Heart right ventricle (tissue), 16 donors: Measurements from ENCODE around the gene TPRG1L. TPM values are rescaled to one million over a fixed set of nuclear protein-coding genes. Genes with fewer than 3 reads are reported as not detected.
A peak's percentile ranks its signal among the peaks of the same experiment; 100 is the strongest.

Experiments used
- ATAC-seq, 8 donors: fragments of 200-7000 bp; cut with Tn5 transposase; one replicate each; pipeline ENCODE4 v1.9.1; 2020; ENCODE audit warnings: mild to moderate bottlenecking in 8 of 8, moderate library complexity in 8 of 8, moderate number of reproducible peaks in 1 of 8
- DNase-seq, 2 donors: peaks; one replicate each; pipeline ENCODE4 v3.0.0-alpha.2; 2020
- H3K27ac ChIP-seq, 10 donors: fragments of 200-600 bp; sonication (generic) in 2 of 10; one replicate each; pipeline versions ENCODE4 v1.5.0 to v1.8.0; 2020 to 2022; ENCODE audit warnings: mild to moderate bottlenecking in 3 of 10
- H3K27me3 ChIP-seq, 7 donors: fragments of 200-600 bp; one replicate each; pipeline ENCODE4 v1.8.0; 2021 to 2022; ENCODE audit warnings: mild to moderate bottlenecking in 2 of 7
- H3K36me3 ChIP-seq, 9 donors: fragments of 200-600 bp; sonication (generic) in 1 of 9; one replicate each; pipeline versions ENCODE4 v1.5.0 to v1.8.0; 2020 to 2022; ENCODE audit warnings: mild to moderate bottlenecking in 2 of 9
- H3K4me1 ChIP-seq, 9 donors: fragments of 200-600 bp; sonication (generic) in 1 of 9; one replicate each; pipeline versions ENCODE4 v1.5.0 to v1.8.0; 2020 to 2022; ENCODE audit warnings: mild to moderate bottlenecking in 4 of 9
- H3K4me3 ChIP-seq, 10 donors: fragments of 200-600 bp; sonication (generic) in 2 of 10; one replicate each; pipeline versions ENCODE4 v1.5.0 to v1.8.0; 2020 to 2022; ENCODE audit warnings: mild to moderate bottlenecking in 7 of 10, moderate library complexity in 2 of 10
- H3K9me3 ChIP-seq, 11 donors: fragments of 200-600 bp in 10 of 11; sonication (generic) in 2 of 11; one replicate each; pipeline versions ENCODE4 v1.5.0 to v1.8.0; 2013 to 2022; ENCODE audit warnings: mild to moderate bottlenecking in 2 of 11, control low read depth in 1 of 11, moderate library complexity in 1 of 11
- CTCF ChIP-seq, 9 donors: fragments of 200-600 bp; sonication (generic) in 2 of 9; IDR thresholded peaks; one replicate each; pipeline versions ENCODE4 v1.5.0 to v1.8.0; 2021 to 2022; ENCODE audit warnings: antibody characterized with exemption in 9 of 9, mild to moderate bottlenecking in 5 of 9, moderate library complexity in 1 of 9
- WGBS, 2 donors: extraction: QIAGEN DNeasy Blood & Tissue Kit; methylation state at CpG; one replicate each; pipeline ENCODE4 v1.1.7; 2013; ENCODE audit warnings: inconsistent platforms in 1 of 2; 5-methylcytosine and 5-hydroxymethylcytosine counted together
- intact Hi-C, 10 donors: fragments of 100-400 bp; cut with DNase I; formaldehyde crosslinking; loops; one replicate each; pipeline versions ENCODE4 v1.11.1 to v1.14.2; 2022
- polyA plus RNA-seq, 2 donors: library from polyadenylated mRNA; stranded (reverse); fragments of 200-250 nt; gene quantifications; one replicate each; pipeline ENCODE4 v1.2.3, GENCODE V29; 2013
- total RNA-seq, 10 donors: library from RNA; stranded (reverse); fragmentation: NEBNext Ultra II Directional in 3 of 10; extraction: Animal tissue kit (Norgen Biotek cat#: 25700) in 3 of 10; gene quantifications; one replicate each; pipeline versions ENCODE4 v1.2.1 to v1.2.4, GENCODE V29; 2021 to 2023
- donor health status: Arrhythmogenic right ventricular cardiomyopathy.
- donor health status: ischemic (EF 13 %, LVEDD 7.1; RV severe dilation, severe dysfunction).
- donor health status: healthy with polysubstance abuse.
- donor health status: DM: no; HTN: yes; CAD: no.
- donor health status: DM: no; HTN: no; CAD: no.
- donor health status: ischemic (EF 25% LVEDD 6.9; RV normal size, moderate dysfunction).
- donor health status: ischemic (EF 25% LVEDD 5.7; RV mildly dilated, moderate dysfunction).
- donor health status: healthy.
- donor health status: DM: yes; HTN: yes; CAD: no.
- donor health status: Ischemic cardiomyopathy.
- donor health status: ischemic (EF 35%, LVEDD 5.7; RV mildly dilated, moderate dysfunction).
- donor health status: nonischemic (EF 11% LVEDD 7.7; RV severe dilation, severe dysfunction).
- donor health status: DM: yes; HTN: yes; CAD: no.
- donor health status: PGD.
- donor health status: ischemic (EF 29% LVEDD 5.4; RV normal size, mild dysfunction).
- donor health status: nonischemic (EF 23%, LVEDD 6.1; RV moderate dilation, normal function).

TPRG1L gene
- total and polyA plus RNA-seq, 12 donors = 15.1 to 60.7 (median 49.0) TPM

- no peak for ATAC-seq
- Histone ChIP-seq H3K9me3 (no peaks in the 10 kb centered on the region), H3K4me3 (no peak overlapping the region), H3K27ac (no peak overlapping the region), H3K36me3 (no peaks in the 10 kb centered on the region), H3K4me1 (peaks cover 0 to 25% (median 0%) of the 10 kb centered on the region in 9 donors), H3K27me3 (peaks cover 0 to 23% (median 3%) of the 10 kb centered on the region in 7 donors)
- intact Hi-C loops = no loop called here
- TF ChIP-seq CTCF (IDR thresholded peaks at IDR 0.05) = no peak
- 70 to 80% methylated on average over 11 of the region's 11 CpGs for WGBS, 2 donors
- DNase-seq = no peak
Measured at GRCh38 chr1:3675436-3675835, 50.6 kb downstream of the TPRG1L start.

GRCh38 chr1:3676581-3677470 is 52.0 kb downstream of the TPRG1L start:
- H3K4me3 ChIP-seq = no peak overlapping the region
- intact Hi-C loops = no loop called here
- 81 to 84% methylated on average over 22 of the region's 22 CpGs for WGBS, 2 donors
- no peaks in the 10 kb centered on the region for H3K36me3 ChIP-seq
- DNase-seq (peak in 1 of 2 donors; percentile 3), ATAC-seq (no peak)
- peak overlapping the region in 1 of 10 donors; percentile 78 for H3K27ac ChIP-seq
- no peaks in the 10 kb centered on the region for H3K9me3 ChIP-seq
- peaks cover 0 to 14% (median 3%) of the 10 kb centered on the region in 7 donors for H3K27me3 ChIP-seq
- no peak for TF ChIP-seq CTCF (IDR thresholded peaks at IDR 0.05)
- H3K4me1 ChIP-seq = peaks cover 0 to 25% (median 0%) of the 10 kb centered on the region in 9 donors

- Histone ChIP-seq H3K27me3 (peaks cover 0 to 14% (median 0%) of the 10 kb centered on the region in 7 donors), H3K4me1 (peaks cover 0 to 25% (median 0%) of the 10 kb centered on the region in 9 donors), H3K36me3 (no peaks in the 10 kb centered on the region), H3K27ac (peak overlapping the region in 1 of 10 donors; percentile 78), H3K4me3 (no peak overlapping the region), H3K9me3 (no peaks in the 10 kb centered on the region)
- ATAC-seq (no peak), DNase-seq (peak in 1 of 2 donors; percentile 14)
- WGBS, 2 donors = 63 to 82% methylated on average over 5 of the region's 5 CpGs
- intact Hi-C loops = no loop called here
- no peak for TF ChIP-seq CTCF (IDR thresholded peaks at IDR 0.05)
Measured at GRCh38 chr1:3677484-3677883, 52.7 kb downstream of the TPRG1L start.

GRCh38 chr1:3678361-3679097 is 53.7 kb downstream of the TPRG1L start:
- no peak overlapping the region for H3K4me3 ChIP-seq
- TF ChIP-seq CTCF (IDR thresholded peaks at IDR 0.05) = no peak
- WGBS, 2 donors = 61 to 64% methylated on average over 21 of the region's 21 CpGs
- no peaks in the 10 kb centered on the region for H3K36me3 ChIP-seq
- H3K9me3 ChIP-seq = no peaks in the 10 kb centered on the region
- intact Hi-C loops = no loop called here
- peaks cover 0 to 10% (median 1%) of the 10 kb centered on the region in 7 donors for H3K27me3 ChIP-seq
- ATAC-seq = peak in 1 of 8 donors; percentile 25
- peaks cover 0 to 25% (median 0%) of the 10 kb centered on the region in 9 donors for H3K4me1 ChIP-seq
- DNase-seq = peak in 1 of 2 donors; percentile 15
- H3K27ac ChIP-seq = peak overlapping the region in 1 of 10 donors; percentile 36
